ENCODE data around the gene NTN1. TPM values are rescaled to one million over a fixed set of nuclear protein-coding genes. Genes with fewer than 3 reads are reported as not detected.
A peak's percentile ranks its signal among the peaks of the same experiment; 100 is the strongest.

Gene NTN1
- total RNA-seq, 1 donor, result 0.36 TPM

DNA sequence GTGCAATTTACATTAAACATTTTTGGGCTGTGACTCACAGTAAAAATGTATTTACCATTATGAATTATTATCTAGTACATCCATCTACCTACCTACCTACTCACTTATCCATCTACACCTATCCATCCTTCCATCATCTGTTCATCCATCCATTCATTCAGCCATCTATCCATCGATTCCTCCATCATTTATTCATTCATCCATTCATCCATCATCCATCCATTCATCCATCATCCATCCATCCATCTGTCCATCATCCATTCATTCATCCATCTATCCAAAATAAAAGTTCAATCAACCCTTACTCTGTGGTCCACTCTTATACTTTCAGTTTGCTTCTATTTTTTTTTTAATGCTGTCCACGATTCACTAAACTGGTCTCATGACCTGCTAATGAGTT, 118.4 kb downstream of the NTN1 start:
- H3K4me3 ChIP-seq (ENCODE audit: insufficient read depth, low read length), result no peak overlapping the region
- DNase-seq (ENCODE audit: insufficient read length, low spot score, missing footprints), result peak; percentile 61
- H3K27me3 ChIP-seq (ENCODE audit: insufficient read depth, low read length), result no peaks in the 10 kb centered on the region
- no peak overlapping the region for H3K27ac ChIP-seq (ENCODE audit: low read depth, low read length)
- H3K79me2 ChIP-seq (ENCODE audit: insufficient read depth, low read length), result no peaks in the 10 kb centered on the region
- H2AFZ ChIP-seq (ENCODE audit: low read length), result no peak overlapping the region
- TF ChIP-seq, protein P1, sequence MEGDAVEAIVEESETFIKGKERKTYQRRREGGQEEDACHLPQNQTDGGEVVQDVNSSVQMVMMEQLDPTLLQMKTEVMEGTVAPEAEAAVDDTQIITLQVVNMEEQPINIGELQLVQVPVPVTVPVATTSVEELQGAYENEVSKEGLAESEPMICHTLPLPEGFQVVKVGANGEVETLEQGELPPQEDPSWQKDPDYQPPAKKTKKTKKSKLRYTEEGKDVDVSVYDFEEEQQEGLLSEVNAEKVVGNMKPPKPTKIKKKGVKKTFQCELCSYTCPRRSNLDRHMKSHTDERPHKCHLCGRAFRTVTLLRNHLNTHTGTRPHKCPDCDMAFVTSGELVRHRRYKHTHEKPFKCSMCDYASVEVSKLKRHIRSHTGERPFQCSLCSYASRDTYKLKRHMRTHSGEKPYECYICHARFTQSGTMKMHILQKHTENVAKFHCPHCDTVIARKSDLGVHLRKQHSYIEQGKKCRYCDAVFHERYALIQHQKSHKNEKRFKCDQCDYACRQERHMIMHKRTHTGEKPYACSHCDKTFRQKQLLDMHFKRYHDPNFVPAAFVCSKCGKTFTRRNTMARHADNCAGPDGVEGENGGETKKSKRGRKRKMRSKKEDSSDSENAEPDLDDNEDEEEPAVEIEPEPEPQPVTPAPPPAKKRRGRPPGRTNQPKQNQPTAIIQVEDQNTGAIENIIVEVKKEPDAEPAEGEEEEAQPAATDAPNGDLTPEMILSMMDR (IDR thresholded peaks at IDR 0.05; ENCODE audit: extremely low read depth, low read depth, low read length), result no peak
- no peaks in the 10 kb centered on the region for H3K36me3 ChIP-seq (ENCODE audit: insufficient read depth, low read length)
- no peak overlapping the region for H3K4me2 ChIP-seq (ENCODE audit: insufficient read depth, low read length)
- H4K20me1 ChIP-seq (ENCODE audit: insufficient read depth, low read length), result no peaks in the 10 kb centered on the region
- H3K9me3 ChIP-seq (ENCODE audit: low read depth, low read length), result no peaks in the 10 kb centered on the region
- H3K4me1 ChIP-seq (ENCODE audit: insufficient read depth, low read length), result no peaks in the 10 kb centered on the region

DNA sequence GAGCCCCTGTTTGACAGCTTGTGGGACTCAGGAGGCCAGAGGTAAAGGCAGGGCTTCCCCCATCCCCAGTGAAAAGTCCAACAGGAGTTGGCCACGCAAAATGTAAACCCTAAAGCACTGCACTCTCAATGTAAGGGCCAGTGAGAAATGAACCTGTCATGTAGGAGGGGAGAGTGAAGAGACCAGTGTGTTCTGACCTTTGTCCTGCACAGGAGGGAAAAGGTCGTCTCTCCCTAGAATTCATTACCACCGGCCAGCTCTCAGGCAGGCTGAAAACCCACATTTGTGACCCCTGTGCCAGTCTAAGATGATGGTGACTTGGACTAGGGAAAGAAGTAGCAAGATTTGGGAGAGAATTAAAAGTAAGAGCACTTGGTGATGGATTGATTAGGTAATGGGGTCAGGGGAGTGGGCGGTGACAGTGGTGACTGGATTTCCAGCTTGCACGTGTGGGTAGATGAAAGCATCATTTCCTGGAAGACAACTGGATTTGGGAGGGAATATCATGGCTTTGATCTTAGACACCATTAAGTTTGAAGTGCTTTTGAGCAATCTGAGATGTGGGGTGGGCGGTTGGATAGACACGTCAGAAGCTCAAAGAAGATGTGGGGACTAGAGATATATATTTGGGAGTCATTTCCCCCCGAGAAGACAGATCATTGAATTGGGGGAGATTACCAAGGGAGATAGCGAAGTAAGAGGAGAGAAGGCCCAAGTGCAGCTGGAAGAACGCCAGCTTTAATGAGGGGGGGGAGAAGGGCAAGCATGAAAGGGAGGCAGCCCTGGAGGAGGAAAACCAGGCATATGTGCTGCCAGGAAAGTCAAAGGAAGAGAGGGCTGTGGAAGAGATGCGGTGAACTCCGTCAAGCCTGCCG, 119.5 kb downstream of the NTN1 start:
- no peak for DNase-seq (ENCODE audit: insufficient read length, low spot score, missing footprints)
- Histone ChIP-seq H3K36me3 (ENCODE audit: insufficient read depth, low read length) (no peaks in the 10 kb centered on the region), H2AFZ (ENCODE audit: low read length) (no peak overlapping the region), H3K27ac (ENCODE audit: low read depth, low read length) (no peak overlapping the region), H3K4me1 (ENCODE audit: insufficient read depth, low read length) (no peaks in the 10 kb centered on the region), H3K4me3 (ENCODE audit: insufficient read depth, low read length) (no peak overlapping the region), H3K79me2 (ENCODE audit: insufficient read depth, low read length) (no peaks in the 10 kb centered on the region), H3K9me3 (ENCODE audit: low read depth, low read length) (no peaks in the 10 kb centered on the region), H3K27me3 (ENCODE audit: insufficient read depth, low read length) (no peaks in the 10 kb centered on the region), H3K4me2 (ENCODE audit: insufficient read depth, low read length) (no peak overlapping the region), H4K20me1 (ENCODE audit: insufficient read depth, low read length) (no peaks in the 10 kb centered on the region)
- TF ChIP-seq, protein P1 (IDR thresholded peaks at IDR 0.05; ENCODE audit: extremely low read depth, low read depth, low read length), result no peak

DNA sequence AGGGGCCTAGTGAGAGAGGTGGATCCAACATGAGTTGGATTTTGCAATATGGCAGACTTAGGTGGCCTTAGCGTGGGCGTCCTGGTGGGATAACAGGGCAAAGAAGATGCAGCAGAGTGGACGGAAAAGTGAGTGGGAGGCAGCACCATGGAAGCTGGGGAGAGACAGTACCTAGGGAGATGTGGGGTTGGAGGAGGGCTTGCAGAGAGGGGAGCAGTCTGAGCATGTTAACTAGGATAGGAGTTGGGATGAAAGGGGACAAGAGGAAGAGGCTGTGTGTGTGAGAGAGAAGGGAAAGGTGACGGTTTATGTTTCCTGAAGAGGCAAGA, 120.1 kb downstream of the NTN1 start:
- Histone ChIP-seq H3K4me2 (ENCODE audit: insufficient read depth, low read length) (no peak overlapping the region), H3K4me1 (ENCODE audit: insufficient read depth, low read length) (no peaks in the 10 kb centered on the region), H3K27me3 (ENCODE audit: insufficient read depth, low read length) (no peaks in the 10 kb centered on the region), H3K27ac (ENCODE audit: low read depth, low read length) (no peak overlapping the region), H4K20me1 (ENCODE audit: insufficient read depth, low read length) (no peaks in the 10 kb centered on the region), H3K9me3 (ENCODE audit: low read depth, low read length) (no peaks in the 10 kb centered on the region), H3K79me2 (ENCODE audit: insufficient read depth, low read length) (no peaks in the 10 kb centered on the region), H3K36me3 (ENCODE audit: insufficient read depth, low read length) (no peaks in the 10 kb centered on the region), H3K4me3 (ENCODE audit: insufficient read depth, low read length) (no peak overlapping the region), H2AFZ (ENCODE audit: low read length) (no peak overlapping the region)
- DNase-seq (ENCODE audit: insufficient read length, low spot score, missing footprints), result no peak
- TF ChIP-seq, protein P1 (IDR thresholded peaks at IDR 0.05; ENCODE audit: extremely low read depth, low read depth, low read length), result no peak

DNA sequence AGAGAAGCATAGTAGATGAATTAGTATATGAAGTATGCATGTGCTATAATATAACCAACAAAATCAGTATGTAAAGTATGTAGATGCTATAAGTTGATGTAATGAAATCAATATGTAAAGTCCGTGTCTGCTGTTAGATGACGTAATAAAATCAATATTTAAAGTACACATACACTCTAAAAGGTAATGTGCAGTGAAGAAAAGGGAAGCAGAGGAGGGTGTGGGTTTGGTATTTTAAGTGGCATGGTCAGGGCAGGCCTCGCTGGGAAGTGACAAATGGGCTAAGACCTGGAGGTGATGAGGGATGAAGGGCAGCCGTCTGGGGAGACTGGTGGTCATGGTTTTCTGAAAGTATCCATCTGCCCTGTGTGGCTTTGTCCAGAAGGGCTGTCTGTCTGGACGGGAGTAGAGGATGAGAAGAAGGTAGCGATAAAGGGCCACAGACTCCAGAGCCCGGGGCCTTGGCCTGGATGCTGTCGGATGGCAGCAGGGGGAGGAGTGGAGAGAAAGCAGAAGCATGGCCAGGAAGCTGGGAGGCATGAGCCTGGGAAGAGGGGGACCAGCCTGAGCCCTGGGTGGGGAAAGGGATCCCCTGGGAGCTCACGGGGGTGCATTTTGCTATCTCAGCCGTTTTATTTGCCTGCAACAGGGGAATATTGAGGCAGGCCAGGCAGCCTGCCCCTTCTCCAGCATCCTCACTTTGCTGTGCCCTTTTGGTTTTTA, 121.6 kb downstream of the NTN1 start:
- Histone ChIP-seq H3K36me3 (ENCODE audit: insufficient read depth, low read length) (no peaks in the 10 kb centered on the region), H3K4me3 (ENCODE audit: insufficient read depth, low read length) (no peak overlapping the region), H4K20me1 (ENCODE audit: insufficient read depth, low read length) (no peaks in the 10 kb centered on the region), H2AFZ (ENCODE audit: low read length) (no peak overlapping the region), H3K79me2 (ENCODE audit: insufficient read depth, low read length) (no peaks in the 10 kb centered on the region), H3K27ac (ENCODE audit: low read depth, low read length) (no peak overlapping the region), H3K4me1 (ENCODE audit: insufficient read depth, low read length) (no peaks in the 10 kb centered on the region), H3K27me3 (ENCODE audit: insufficient read depth, low read length) (no peaks in the 10 kb centered on the region), H3K4me2 (ENCODE audit: insufficient read depth, low read length) (no peak overlapping the region), H3K9me3 (ENCODE audit: low read depth, low read length) (no peaks in the 10 kb centered on the region)
- peak; percentile 66 for DNase-seq (ENCODE audit: insufficient read length, low spot score, missing footprints)
- TF ChIP-seq, protein P1 (IDR thresholded peaks at IDR 0.05; ENCODE audit: extremely low read depth, low read depth, low read length), result no peak
